Transverse colon (tissue), 4 donors: ENCODE data around the gene PGP. TPM values are rescaled to one million over a fixed set of nuclear protein-coding genes. Genes with fewer than 3 reads are reported as not detected.

Source experiments
- DNase-seq: peaks from one replicate; pipeline ENCODE4 v3.0.0-alpha.2; 2019
- H3K27ac ChIP-seq, 4 donors: fragments of 200-600 bp; sonication (generic); 2 replicates each; pipeline ENCODE4 v1.5.1; 2016 to 2018; ENCODE audit warnings: inconsistent platforms in 4 of 4
- H3K27me3 ChIP-seq: fragments of 200-600 bp; sonication (generic); 2 replicates; pipeline ENCODE4 v1.5.1; 2017; ENCODE audit warnings: inconsistent platforms
- H3K36me3 ChIP-seq, 4 donors: fragments of 200-600 bp; sonication (generic); 2 replicates each; pipeline ENCODE4 v1.5.1; 2017 to 2019; ENCODE audit warnings: inconsistent platforms in 4 of 4
- H3K4me1 ChIP-seq, 4 donors: fragments of 200-600 bp; sonication (generic); 2 replicates each; pipeline ENCODE4 v1.5.1; 2017 to 2020; ENCODE audit warnings: inconsistent platforms in 4 of 4
- H3K4me3 ChIP-seq, 4 donors: fragments of 200-600 bp; sonication (generic); 1 replicate in 1 of 4; 2 replicates in 3 of 4; pipeline versions ENCODE4 v1.5.1 to v1.6.1; 2017 to 2019; ENCODE audit warnings: inconsistent platforms in 4 of 4
- H3K9me3 ChIP-seq, 2 donors: fragments of 200-600 bp; sonication (generic); 2 replicates each; pipeline ENCODE4 v1.5.1; 2017 to 2019; ENCODE audit warnings: inconsistent platforms in 2 of 2
- EP300 ChIP-seq: sonication (generic); formaldehyde crosslinking; IDR thresholded peaks from one replicate; pipeline ENCODE4 v1.6.1; 2017; ENCODE audit warnings: antibody characterized with exemption, low read depth
- POLR2A ChIP-seq: fragments of 450-650 bp; IDR thresholded peaks from one replicate; pipeline ENCODE4 v1.6.1; 2016; ENCODE audit warnings: antibody characterized with exemption, mild to moderate bottlenecking, moderate library complexity
- POLR2AphosphoS5 ChIP-seq, 3 donors: sonication (generic); formaldehyde crosslinking; IDR thresholded peaks; one replicate each; pipeline ENCODE4 v1.6.1; 2016; ENCODE audit warnings: antibody characterized with exemption in 3 of 3
- WGBS, 2 donors: methylation state at CpG; one replicate each; pipeline ENCODE4 v1.1.5; 2018; ENCODE audit warnings: low coverage in 1 of 2; 5-methylcytosine and 5-hydroxymethylcytosine counted together
- in situ Hi-C, 4 donors: fragments of 200-750 bp; cut with MboI; loops; one replicate each; pipeline versions ENCODE4 v1.15.0 to v1.15.1; 2017; ENCODE audit warnings: low sequenced_read_pairs in 3 of 4, low pct_ligation_motif_present in 1 of 4, low pct_unique_long_range_greater_than_20kb in 1 of 4
- intact Hi-C: fragments of 100-400 bp; cut with DNase I; formaldehyde crosslinking; loops from one replicate; pipeline ENCODE4 v1.15.1; 2023; ENCODE audit warnings: low total_unique reads
- total RNA-seq, 4 donors: library from RNA; depleted of rRNA; stranded (reverse); fragments of >200 nt; gene quantifications; one replicate each; pipeline ENCODE4 v1.1.0, GENCODE V29; 2016
- TF ChIP-seq, protein P1 (sequence below), 5 experiments: fragments of 200-600 bp in 3 of 5; fragments of 450-650 bp in 2 of 5; sonication (generic) in 3 of 5; IDR thresholded peaks; 1 replicate in 2 of 5; 2 replicates in 3 of 5; pipeline ENCODE4 v1.5.1; 2016 to 2017; ENCODE audit warnings: antibody characterized with exemption in 5 of 5, inconsistent platforms in 3 of 5, mild to moderate bottlenecking in 2 of 5, moderate library complexity in 1 of 5

The PGP gene
- total RNA-seq, 4 donors from 2014 or later, result 18.0 to 49.0 (median 29.5) TPM

GRCh38 chr16:2180461-2180860 lies 34.2 kb downstream of the PGP start:
- Histone ChIP-seq H3K27me3 (peaks cover 9% of the 10 kb centered on the region), H3K4me3 (no peak overlapping the region), H3K9me3 (no peaks in the 10 kb centered on the region), H3K36me3 (peaks cover 0 to 18% (median 6%) of the 10 kb centered on the region in 4 donors), H3K4me1 (no peaks in the 10 kb centered on the region), H3K27ac (no peak overlapping the region)
- DNase-seq, result no peak
- TF ChIP-seq POLR2AphosphoS5 (IDR thresholded peaks at IDR 0.05) (no peak), POLR2A (no peak), EP300 (no peak)
- TF ChIP-seq, protein P1, sequence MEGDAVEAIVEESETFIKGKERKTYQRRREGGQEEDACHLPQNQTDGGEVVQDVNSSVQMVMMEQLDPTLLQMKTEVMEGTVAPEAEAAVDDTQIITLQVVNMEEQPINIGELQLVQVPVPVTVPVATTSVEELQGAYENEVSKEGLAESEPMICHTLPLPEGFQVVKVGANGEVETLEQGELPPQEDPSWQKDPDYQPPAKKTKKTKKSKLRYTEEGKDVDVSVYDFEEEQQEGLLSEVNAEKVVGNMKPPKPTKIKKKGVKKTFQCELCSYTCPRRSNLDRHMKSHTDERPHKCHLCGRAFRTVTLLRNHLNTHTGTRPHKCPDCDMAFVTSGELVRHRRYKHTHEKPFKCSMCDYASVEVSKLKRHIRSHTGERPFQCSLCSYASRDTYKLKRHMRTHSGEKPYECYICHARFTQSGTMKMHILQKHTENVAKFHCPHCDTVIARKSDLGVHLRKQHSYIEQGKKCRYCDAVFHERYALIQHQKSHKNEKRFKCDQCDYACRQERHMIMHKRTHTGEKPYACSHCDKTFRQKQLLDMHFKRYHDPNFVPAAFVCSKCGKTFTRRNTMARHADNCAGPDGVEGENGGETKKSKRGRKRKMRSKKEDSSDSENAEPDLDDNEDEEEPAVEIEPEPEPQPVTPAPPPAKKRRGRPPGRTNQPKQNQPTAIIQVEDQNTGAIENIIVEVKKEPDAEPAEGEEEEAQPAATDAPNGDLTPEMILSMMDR (IDR thresholded peaks at IDR 0.05), result no peak
- intact Hi-C loops, result no loop called here
- in situ Hi-C loops, result loop anchor here in 1 of 4 donors (25.0 kb wide), 1 partner anchor 307 kb away; the partner anchor contains the start of gene TBC1D24
- WGBS, 2 donors, result 99% methylated on average over 34 of the region's 43 CpGs; no CpG with 5 or more reads in 1 of the 2 donors

GRCh38 chr16:2179576-2179975 lies 35.1 kb downstream of the PGP start:
- Histone ChIP-seq H3K4me3 (no peak overlapping the region), H3K9me3 (no peaks in the 10 kb centered on the region), H3K27me3 (peaks cover under 1% of the 10 kb centered on the region), H3K4me1 (no peaks in the 10 kb centered on the region), H3K27ac (no peak overlapping the region), H3K36me3 (peaks cover 0 to 21% (median 7%) of the 10 kb centered on the region in 4 donors)
- TF ChIP-seq, protein P1 (IDR thresholded peaks at IDR 0.05), result no peak
- TF ChIP-seq EP300 (no peak), POLR2AphosphoS5 (IDR thresholded peaks at IDR 0.05) (no peak), POLR2A (no peak)
- no peak for DNase-seq
- WGBS, 2 donors, result 95% methylated on average over 31 of the region's 31 CpGs; no CpG with 5 or more reads in 1 of the 2 donors
- intact Hi-C loops (no loop called here), in situ Hi-C loops (loop anchor here in 1 of 4 donors (25.0 kb wide), 1 partner anchor 308 kb away; the partner anchor contains the start of gene TBC1D24)

- no peak overlapping the region for H3K27ac ChIP-seq
- H3K36me3 ChIP-seq, result peaks cover 0 to 21% (median 8%) of the 10 kb centered on the region in 4 donors
Observed at GRCh38 chr16:2179107-2179501, 35.5 kb downstream of the PGP start.

DNA sequence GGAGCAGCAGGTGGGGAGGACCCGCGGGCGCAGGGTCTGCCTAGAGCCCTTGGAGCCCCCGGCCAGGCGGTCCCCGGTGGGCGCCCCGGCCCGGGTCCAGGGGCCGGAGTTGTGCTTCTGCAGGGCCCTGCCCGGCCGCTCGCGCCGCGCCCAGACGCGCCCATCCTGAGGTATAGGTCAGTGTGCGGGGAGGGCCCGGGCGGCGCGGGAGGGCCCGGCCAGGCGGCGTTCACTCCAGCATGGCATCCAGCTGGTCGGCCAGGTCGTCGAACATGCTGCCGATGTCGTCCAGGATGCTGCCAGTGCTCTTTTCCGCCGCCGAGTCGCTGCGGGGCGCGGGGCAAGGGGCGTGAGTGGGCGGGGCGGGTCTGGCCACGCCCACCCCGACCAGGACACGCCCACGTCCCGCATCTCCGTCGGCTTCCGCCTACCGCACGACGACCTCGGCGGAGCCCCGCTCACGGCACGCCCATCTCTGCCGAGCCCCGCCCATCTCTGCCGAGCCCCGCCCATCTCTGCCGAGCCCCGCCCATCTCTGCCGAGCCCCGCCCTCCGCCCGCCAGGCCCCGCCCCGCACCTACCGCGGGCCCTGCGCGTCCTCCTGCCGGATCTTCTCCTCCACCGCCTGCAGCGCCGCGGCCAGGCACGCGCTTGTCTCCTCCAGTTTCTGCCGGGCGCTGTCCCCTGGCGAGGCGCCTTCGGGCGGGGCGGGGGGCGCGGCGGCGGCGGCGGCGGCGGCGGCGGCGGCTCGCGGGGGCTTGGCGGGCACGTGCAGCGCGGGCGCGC lies 36.1 kb downstream of the PGP start:
- Histone ChIP-seq H3K27me3 (no peaks in the 10 kb centered on the region), H3K4me1 (no peaks in the 10 kb centered on the region), H3K36me3 (peaks cover 0 to 23% (median 11%) of the 10 kb centered on the region in 4 donors), H3K4me3 (no peak overlapping the region), H3K9me3 (no peaks in the 10 kb centered on the region), H3K27ac (no peak overlapping the region)
- WGBS, 2 donors, result 55% methylated on average over 75 of the region's 106 CpGs; no CpG with 5 or more reads in 1 of the 2 donors
- in situ Hi-C loops (loop anchor here in 1 of 4 donors (25.0 kb wide), 1 partner anchor 309 kb away; the partner anchor contains the start of gene TBC1D24), intact Hi-C loops (no loop called here)
- DNase-seq, result no peak
- TF ChIP-seq, protein P1 (IDR thresholded peaks at IDR 0.05), result no peak
- TF ChIP-seq POLR2AphosphoS5 (IDR thresholded peaks at IDR 0.05), result no peak
- TF ChIP-seq POLR2A, result no peak
- TF ChIP-seq EP300, result no peak

More at GRCh38 chr16:2179107-2179501, 35.5 kb downstream of the PGP start:
- intact Hi-C loops (no loop called here), in situ Hi-C loops (loop anchor here in 1 of 4 donors (25.0 kb wide), 1 partner anchor 308 kb away; the partner anchor contains the start of gene TBC1D24)
- Histone ChIP-seq H3K27me3 (no peaks in the 10 kb centered on the region), H3K9me3 (no peaks in the 10 kb centered on the region), H3K4me3 (no peak overlapping the region), H3K4me1 (no peaks in the 10 kb centered on the region)
- DNase-seq, result no peak
- TF ChIP-seq POLR2AphosphoS5 (IDR thresholded peaks at IDR 0.05) (no peak), EP300 (no peak), POLR2A (no peak)
- TF ChIP-seq, protein P1 (IDR thresholded peaks at IDR 0.05), result no peak
- WGBS, 2 donors, result 86% methylated on average over 50 of the region's 50 CpGs; no CpG with 5 or more reads in 1 of the 2 donors
